Mesendoderm (in vitro differentiated cells): ENCODE measurements around the gene RALGAPA1.
"Not testable (repeated sequence)": the region's sequence is repeated elsewhere in the genome, so short reads cannot be mapped to it uniquely, and the experiment has no call there.

ENCODE experiments used
- DNase-seq: peaks from one replicate; pipeline ENCODE4 v3.0.0; 2013
- H2AK5ac ChIP-seq: 2 replicates; pipeline ENCODE4 v1.6.1; 2013; ENCODE audit warnings: low read length, inconsistent platforms
- H2BK120ac ChIP-seq: 2 replicates; pipeline ENCODE4 v1.6.1; 2013; ENCODE audit warnings: low read depth, mild to moderate bottlenecking, low read length, moderate library complexity, mixed read lengths
- H2BK15ac ChIP-seq: replicated peaks from 2 replicates; pipeline ENCODE4 v1.6.1; 2013; ENCODE audit warnings: low read depth, mild to moderate bottlenecking, moderate library complexity
- H2BK5ac ChIP-seq: 2 replicates; pipeline ENCODE4 v1.6.1; 2013; ENCODE audit warnings: low read length, inconsistent platforms
- H3K18ac ChIP-seq: 2 replicates; pipeline ENCODE4 v1.6.1; 2013; ENCODE audit warnings: mild to moderate bottlenecking, low read length, mixed read lengths
- H3K23ac ChIP-seq: one replicate; pipeline ENCODE4 v1.6.1; 2013; ENCODE audit warnings: low read length
- H3K27ac ChIP-seq: 2 replicates; pipeline ENCODE4 v1.5.1; 2013; ENCODE audit warnings: low read depth, mild to moderate bottlenecking, inconsistent platforms, low read length, moderate library complexity
- H3K27me3 ChIP-seq: 2 replicates; pipeline ENCODE4 v1.6.1; 2013; ENCODE audit warnings: low read length, control low read depth, mild to moderate bottlenecking, inconsistent platforms; ENCODE audit not compliant: insufficient read depth, poor library complexity
- H3K36me3 ChIP-seq: 2 replicates; pipeline ENCODE4 v1.6.1; 2013; ENCODE audit warnings: low read length, inconsistent platforms; ENCODE audit not compliant: control insufficient read depth, insufficient read depth
- H3K4ac ChIP-seq: one replicate; pipeline ENCODE4 v1.6.1; 2013; ENCODE audit warnings: low read depth, mild to moderate bottlenecking, low read length, moderate library complexity
- H3K4me1 ChIP-seq: 2 replicates; pipeline ENCODE4 v1.6.1; 2013; ENCODE audit warnings: low read depth, low read length, inconsistent platforms; ENCODE audit not compliant: control insufficient read depth
- H3K4me2 ChIP-seq: 2 replicates; pipeline ENCODE4 v1.6.1; 2013; ENCODE audit warnings: low read length
- H3K4me3 ChIP-seq: 2 replicates; pipeline ENCODE4 v1.5.1; 2013; ENCODE audit warnings: mild to moderate bottlenecking, low read length
- H3K56ac ChIP-seq: one replicate; pipeline ENCODE4 v1.6.1; 2013; ENCODE audit warnings: low read length
- H3K79me1 ChIP-seq: 2 replicates; pipeline ENCODE4 v1.6.1; 2013; ENCODE audit warnings: low read length, inconsistent platforms
- H3K79me2 ChIP-seq: 2 replicates; pipeline ENCODE4 v1.6.1; 2013; ENCODE audit warnings: mild to moderate bottlenecking, low read length; ENCODE audit not compliant: control insufficient read depth, insufficient read depth
- H3K9ac ChIP-seq: 2 replicates; pipeline ENCODE4 v1.6.1; 2013; ENCODE audit warnings: low read length, inconsistent platforms
- H4K5ac ChIP-seq: one replicate; pipeline ENCODE4 v1.6.1; 2013; ENCODE audit warnings: low read length
- H4K8ac ChIP-seq: one replicate; pipeline ENCODE4 v1.6.1; 2013; ENCODE audit warnings: low read depth, mild to moderate bottlenecking, control low read depth, low read length, moderate library complexity
- WGBS: extraction: QIAGEN DNeasy Blood & Tissue Kit; methylation state at CpG from one replicate; pipeline ENCODE4 v1.1.7; 2013; ENCODE audit warnings: low lambda C conversion rate, missing lambda C conversion rate; ENCODE audit not compliant: insufficient coverage; ENCODE audit errors: extremely low coverage; 5-methylcytosine and 5-hydroxymethylcytosine counted together

Gene RALGAPA1

GRCh38 chr14:35783699-35784098 is 25.4 kb downstream of the RALGAPA1 start:
- Histone ChIP-seq H3K79me1 (peaks cover 2% of the 10 kb centered on the region), H3K27me3 (no peaks in the 10 kb centered on the region), H2AK5ac (no peak overlapping the region), H3K79me2 (no peaks in the 10 kb centered on the region), H3K4me1 (no peaks in the 10 kb centered on the region), H3K4ac (no peak overlapping the region), H3K4me3 (no peak overlapping the region), H3K4me2 (no peak overlapping the region), H3K56ac (no peak overlapping the region), H3K27ac (no peak overlapping the region), H3K9ac (no peak overlapping the region), H3K36me3 (no peaks in the 10 kb centered on the region), H2BK120ac (no peak overlapping the region), H3K18ac (no peak overlapping the region), H4K5ac (no peak overlapping the region), H3K23ac (no peak overlapping the region), H4K8ac (no peak overlapping the region), H2BK5ac (no peak overlapping the region), H2BK15ac (no peak overlapping the region)
- no CpG with 5 or more reads among the region's 1 CpG for WGBS
- DNase-seq: no peak

GRCh38 chr14:35779368-35779767 is 29.7 kb downstream of the RALGAPA1 start:
- Histone ChIP-seq H4K8ac (no peak overlapping the region), H4K5ac (no peak overlapping the region)

GRCh38 chr14:35777550-35777949 is 31.5 kb downstream of the RALGAPA1 start:
- not testable (repeated sequence) for H3K4me2 ChIP-seq, H3K18ac ChIP-seq, H3K4me1 ChIP-seq, H3K27ac ChIP-seq, H3K79me2 ChIP-seq, H3K9ac ChIP-seq, H3K27me3 ChIP-seq, H3K4ac ChIP-seq, H3K36me3 ChIP-seq, H2AK5ac ChIP-seq, H3K23ac ChIP-seq, H4K8ac ChIP-seq, H3K56ac ChIP-seq, H3K79me1 ChIP-seq, DNase-seq, H2BK120ac ChIP-seq, H4K5ac ChIP-seq, H2BK15ac ChIP-seq, H2BK5ac ChIP-seq, H3K4me3 ChIP-seq
- no CpG with 5 or more reads among the region's 5 CpGs for WGBS

More at GRCh38 chr14:35779368-35779767, 29.7 kb downstream of the RALGAPA1 start:
- Histone ChIP-seq H2BK15ac (no peak overlapping the region), H3K36me3 (no peaks in the 10 kb centered on the region), H3K4ac (no peak overlapping the region), H3K9ac (no peak overlapping the region), H3K27me3 (no peaks in the 10 kb centered on the region), H3K23ac (no peak overlapping the region), H3K4me1 (no peaks in the 10 kb centered on the region), H2AK5ac (no peak overlapping the region), H3K79me2 (no peaks in the 10 kb centered on the region), H2BK5ac (no peak overlapping the region), H2BK120ac (no peak overlapping the region), H3K79me1 (peaks cover 2% of the 10 kb centered on the region), H3K56ac (no peak overlapping the region), H3K4me3 (no peak overlapping the region), H3K4me2 (no peak overlapping the region), H3K18ac (no peak overlapping the region), H3K27ac (no peak overlapping the region)
- DNase-seq: no peak
- WGBS: no CpG with 5 or more reads among the region's 3 CpGs

GRCh38 chr14:35776823-35777222 is 32.3 kb downstream of the RALGAPA1 start:
- Histone ChIP-seq H3K18ac (no peak overlapping the region), H3K4me2 (no peak overlapping the region), H3K4ac (no peak overlapping the region), H3K79me1 (no peaks in the 10 kb centered on the region), H2BK5ac (no peak overlapping the region), H3K9ac (no peak overlapping the region), H2BK120ac (no peak overlapping the region), H3K56ac (no peak overlapping the region), H3K27me3 (no peaks in the 10 kb centered on the region), H3K4me1 (no peaks in the 10 kb centered on the region), H4K5ac (no peak overlapping the region), H3K4me3 (no peak overlapping the region), H2BK15ac (no peak overlapping the region), H3K36me3 (no peaks in the 10 kb centered on the region), H4K8ac (no peak overlapping the region), H3K27ac (no peak overlapping the region), H3K23ac (no peak overlapping the region), H2AK5ac (no peak overlapping the region), H3K79me2 (no peaks in the 10 kb centered on the region)
- no CpG with 5 or more reads among the region's 4 CpGs for WGBS
- DNase-seq: no peak

DNA sequence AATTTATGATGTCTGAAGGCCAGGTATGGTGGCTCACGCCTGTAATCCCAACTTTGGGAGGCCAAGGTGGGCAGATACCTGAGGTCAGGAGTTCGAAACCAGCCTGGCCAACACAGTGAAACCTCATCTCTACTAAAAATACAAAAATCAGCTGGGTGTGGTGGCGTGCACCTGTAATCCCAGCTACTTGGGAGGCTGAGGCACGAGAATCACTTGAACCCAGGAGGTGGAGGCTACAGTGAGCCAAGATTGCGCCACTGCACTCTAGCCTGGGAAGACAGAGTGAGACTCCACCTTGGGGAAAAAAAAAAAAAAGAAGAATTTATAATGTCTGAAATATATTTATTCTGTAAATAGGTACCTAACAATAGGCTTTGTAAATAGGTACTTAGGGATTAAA is 33.0 kb downstream of the RALGAPA1 start:
- H2BK15ac ChIP-seq, H2BK120ac ChIP-seq, H2BK5ac ChIP-seq, H2AK5ac ChIP-seq, H3K56ac ChIP-seq, H3K79me2 ChIP-seq, H3K4ac ChIP-seq, H3K4me1 ChIP-seq, H3K27me3 ChIP-seq, H3K4me3 ChIP-seq, H3K18ac ChIP-seq, DNase-seq, H3K9ac ChIP-seq, H4K5ac ChIP-seq, H3K36me3 ChIP-seq, H3K4me2 ChIP-seq, H3K23ac ChIP-seq, H3K27ac ChIP-seq, H4K8ac ChIP-seq, H3K79me1 ChIP-seq: not testable (repeated sequence)
- no CpG with 5 or more reads among the region's 5 CpGs for WGBS

- H3K27ac ChIP-seq: no peak overlapping the region
- no peak overlapping the region for H3K4me3 ChIP-seq
- H3K36me3 ChIP-seq: no peaks in the 10 kb centered on the region
- H3K56ac ChIP-seq: no peak overlapping the region
- H3K27me3 ChIP-seq: no peaks in the 10 kb centered on the region
- H2AK5ac ChIP-seq: no peak overlapping the region
- no peak overlapping the region for H4K8ac ChIP-seq
- no CpG with 5 or more reads among the region's 2 CpGs for WGBS
- no peaks in the 10 kb centered on the region for H3K79me1 ChIP-seq
- no peak overlapping the region for H2BK15ac ChIP-seq
- no peaks in the 10 kb centered on the region for H3K79me2 ChIP-seq
- H3K4me1 ChIP-seq: no peaks in the 10 kb centered on the region
- DNase-seq: no peak
- no peak overlapping the region for H2BK120ac ChIP-seq
- H3K4ac ChIP-seq: no peak overlapping the region
- no peak overlapping the region for H2BK5ac ChIP-seq
- no peak overlapping the region for H3K18ac ChIP-seq
- no peak overlapping the region for H4K5ac ChIP-seq
- no peak overlapping the region for H3K4me2 ChIP-seq
- no peak overlapping the region for H3K9ac ChIP-seq
- no peak overlapping the region for H3K23ac ChIP-seq
These were observed 42.4 kb downstream of the RALGAPA1 start for GRCh38 chr14:35766700-35767082.
